CD4-positive, alpha-beta T cell (primary cell): ENCODE measurements around the gene CLBA1. TPM values are rescaled to one million over a fixed set of nuclear protein-coding genes. Genes with fewer than 3 reads are reported as not detected.

Experiments
- ATAC-seq: fragments of 200-7000 bp; cut with Tn5 transposase; one replicate; pipeline ENCODE4 v1.10.0; 2022; ENCODE audit warnings: mild to moderate bottlenecking; ENCODE audit not compliant: poor library complexity
- CTCF ChIA-PET: fragments of 350-600 bp; sonication (Branson Sonifier 250); formaldehyde crosslinking; loops from one replicate; lab custom pipeline; 2021; ENCODE audit warnings: antibody characterized with exemption, inconsistent platforms; lab: Charles Lee
- POLR2A ChIA-PET: fragments of 350-600 bp; sonication (Branson Sonifier 250); formaldehyde crosslinking; loops from one replicate; lab custom pipeline; 2021; ENCODE audit warnings: antibody characterized with exemption, inconsistent platforms; lab: Charles Lee
- DNase-seq, 14 experiments: peaks; one replicate each; pipeline ENCODE4 v3.0.0-alpha.2; 2013 to 2020; ENCODE audit warnings: mixed read lengths in 2 of 14
- H3K27ac ChIP-seq, 2 donors: one replicate each; pipeline versions ENCODE4 v1.5.1 to v1.7.0; 2013; ENCODE audit warnings: low read length in 2 of 2, low read depth in 1 of 2, mild to moderate bottlenecking in 1 of 2
- H3K27me3 ChIP-seq, 2 experiments: 1 replicate in 1 of 2; 2 replicates in 1 of 2; pipeline versions ENCODE4 v1.6.1 to v1.7.0; 2013; ENCODE audit warnings: low read length in 2 of 2, control low read depth in 1 of 2, mild to moderate bottlenecking in 1 of 2, moderate library complexity in 1 of 2; ENCODE audit not compliant: insufficient read depth in 2 of 2, control insufficient read depth in 1 of 2
- H3K36me3 ChIP-seq: one replicate; pipeline ENCODE4 v1.6.1; 2013; ENCODE audit warnings: low read length, control low read depth; ENCODE audit not compliant: insufficient read depth
- H3K4me1 ChIP-seq: one replicate; pipeline ENCODE4 v1.6.1; 2013; ENCODE audit warnings: low read length, control low read depth; ENCODE audit not compliant: insufficient read depth
- H3K4me3 ChIP-seq: one replicate; pipeline ENCODE4 v1.5.1; 2013; ENCODE audit warnings: mild to moderate bottlenecking, low read length, moderate library complexity
- H3K9me3 ChIP-seq, 2 experiments: 1 replicate in 1 of 2; 2 replicates in 1 of 2; pipeline versions ENCODE4 v1.6.1 to v1.7.0; 2013; ENCODE audit warnings: low read length in 2 of 2, mild to moderate bottlenecking in 2 of 2, control low read depth in 1 of 2, moderate library complexity in 1 of 2; ENCODE audit not compliant: control insufficient read depth in 1 of 2, insufficient read depth in 1 of 2
- H3K27ac Mint-ChIP-seq: one replicate; pipeline ENCODE4 v1.8.0; 2020; ENCODE audit warnings: mixed read lengths
- H3K27me3 Mint-ChIP-seq: one replicate; pipeline ENCODE4 v1.8.0; 2021; ENCODE audit warnings: mixed read lengths
- H3K36me3 Mint-ChIP-seq: one replicate; pipeline ENCODE4 v1.8.0; 2021; ENCODE audit warnings: low read depth, mixed read lengths
- H3K4me1 Mint-ChIP-seq: one replicate; pipeline ENCODE4 v1.8.0; 2021; ENCODE audit warnings: low read depth, mixed read lengths
- H3K4me3 Mint-ChIP-seq: one replicate; pipeline ENCODE4 v1.8.0; 2020; ENCODE audit warnings: mild to moderate bottlenecking, mixed read lengths
- H3K9me3 Mint-ChIP-seq: one replicate; pipeline ENCODE4 v1.8.0; 2020; ENCODE audit warnings: mixed read lengths
- CTCF ChIP-seq: fragments of 200-600 bp; IDR thresholded peaks from one replicate; pipeline ENCODE4 v1.8.0; 2022; ENCODE audit warnings: antibody characterized with exemption, mild to moderate bottlenecking
- intact Hi-C, 2 experiments: fragments of 100-400 bp; cut with DNase I in 1 of 2; cut with micrococcal nuclease in 1 of 2; formaldehyde crosslinking; loops; one replicate each; pipeline versions ENCODE4 v1.15.1 to v1.9.0; 2023 to 2025; cut with DNase I, micrococcal nuclease
- total RNA-seq, 174 experiments: library from RNA in 2 of 174; stranded (reverse) in 2 of 174; gene quantifications; one replicate each; pipeline ENCODE4 v1.2.3 and lab custom pipeline; 2021 to 2026

CLBA1 gene
- total RNA-seq, 2 experiments from 2014 or later = 1.7 to 1.8 TPM

- Mint-ChIP-seq H3K27ac (no peak overlapping the region), H3K9me3 (no peaks in the 10 kb centered on the region), H3K27me3 (peaks cover 17% of the 10 kb centered on the region), H3K36me3 (no peaks in the 10 kb centered on the region), H3K4me3 (no peak overlapping the region), H3K4me1 (no peaks in the 10 kb centered on the region)
- ATAC-seq (no peak), DNase-seq (no peak)
- no peak overlapping the region for H3K4me3 ChIP-seq
- peaks cover 5 to 10% of the 10 kb centered on the region in 2 experiments for H3K27me3 ChIP-seq
- H3K36me3 ChIP-seq = no peaks in the 10 kb centered on the region
- POLR2A ChIA-PET = interaction anchor here (1.4 kb wide), 1 partner anchor 83 kb away, joined by 4 read pairs; the partner anchor contains the start of gene GPR132
- CTCF ChIA-PET = interaction anchor here (2.9 kb wide), 1 partner anchor 63 kb away, joined by 11 read pairs; no protein-coding TSS in a partner anchor
- TF ChIP-seq CTCF = no peak
- H3K4me1 ChIP-seq = peaks cover 21% of the 10 kb centered on the region
- peaks cover 0 to 1% of the 10 kb centered on the region in 2 experiments for H3K9me3 ChIP-seq
- H3K27ac ChIP-seq = no peak overlapping the region
- intact Hi-C loops = loop anchor here in 1 of 2 experiments (5.0 kb wide), 1 partner anchor 200 kb away; the partner anchor contains the start of gene NUDT14
These were observed 2.9 kb upstream of the CLBA1 start for GRCh38 chr14:104982548-104983230.

- POLR2A ChIA-PET = interaction anchor here (1.4 kb wide), 1 partner anchor 82 kb away, joined by 4 read pairs; the partner anchor contains the start of gene GPR132
These were observed 2.3 kb upstream of the CLBA1 start for GRCh38 chr14:104983231-104983721.

More at GRCh38 chr14:104983231-104983721, 2.3 kb upstream of the CLBA1 start:
- Mint-ChIP-seq H3K27ac (no peak overlapping the region), H3K4me3 (no peak overlapping the region), H3K36me3 (no peaks in the 10 kb centered on the region), H3K9me3 (no peaks in the 10 kb centered on the region), H3K4me1 (no peaks in the 10 kb centered on the region), H3K27me3 (peaks cover 15% of the 10 kb centered on the region)
- Histone ChIP-seq H3K36me3 (no peaks in the 10 kb centered on the region), H3K27ac (no peak overlapping the region), H3K9me3 (no peaks in the 10 kb centered on the region), H3K4me3 (no peak overlapping the region), H3K4me1 (peaks cover 19% of the 10 kb centered on the region), H3K27me3 (peaks cover 3 to 7% of the 10 kb centered on the region in 2 experiments)
- CTCF ChIA-PET = interaction anchor here (2.9 kb wide), 1 partner anchor 63 kb away, joined by 11 read pairs; no protein-coding TSS in a partner anchor
- intact Hi-C loops = loop anchor here in 1 of 2 experiments (5.0 kb wide), 1 partner anchor 199 kb away; the partner anchor contains the start of gene NUDT14
- ATAC-seq (no peak), DNase-seq (no peak)
- TF ChIP-seq CTCF = no peak
